Measurements from ENCODE around the gene PPIB. TPM values are rescaled to one million over a fixed set of nuclear protein-coding genes. Genes with fewer than 3 reads are reported as not detected.

Gene PPIB
- polyA plus RNA-seq (ENCODE audit: insufficient read depth in 1 of 5, insufficient read length in 5 of 5, low replicate concordance in 1 of 5) = 100 to 1,000 TPM; 475 to 712 (median 538) TPM
- long read RNA-seq, donor 1, transcript PPIB-203 (3 exons, 1,208 nt) = minor isoform, 6 of 543 reads
- long read RNA-seq, donor 1, transcript PPIB-201 (5 exons, 1,081 nt) = major isoform, 408 of 543 reads
- long read RNA-seq, donor 1, partial matches to known transcripts = 65 of 543 reads
- long read RNA-seq, donor 1, other reads (novel, unspliced or antisense) = 64 of 543 reads
- long read RNA-seq, donor 2, transcript PPIB-201 (5 exons, 1,081 nt) = major isoform, 242 of 272 reads
- long read RNA-seq, donor 2, partial matches to known transcripts = 5 of 272 reads
- long read RNA-seq, donor 2, other reads (novel, unspliced or antisense) = 23 of 272 reads
- long read RNA-seq, donor 3, transcript PPIB-201 (5 exons, 1,081 nt) = major isoform, 270 of 333 reads
- long read RNA-seq, donor 3, partial matches to known transcripts = 33 of 333 reads
- long read RNA-seq, donor 3, other reads (novel, unspliced or antisense) = 28 of 333 reads
- long read RNA-seq, donor 4, transcript PPIB-201 (5 exons, 1,081 nt) = major isoform, 159 of 207 reads
- long read RNA-seq, donor 4, partial matches to known transcripts = 34 of 207 reads
- long read RNA-seq, donor 4, other reads (novel, unspliced or antisense) = 13 of 207 reads
- long read RNA-seq, donor 5, transcript PPIB-203 (3 exons, 1,208 nt) = minor isoform, 6 of 499 reads
- long read RNA-seq, donor 5, transcript PPIB-201 (5 exons, 1,081 nt) = major isoform, 400 of 499 reads
- long read RNA-seq, donor 5, partial matches to known transcripts = 57 of 499 reads
- long read RNA-seq, donor 5, other reads (novel, unspliced or antisense) = 36 of 499 reads
- long read RNA-seq, donor 6, transcript PPIB-201 (5 exons, 1,081 nt) = major isoform, 427 of 514 reads
- long read RNA-seq, donor 6, partial matches to known transcripts = 36 of 514 reads
- long read RNA-seq, donor 6, other reads (novel, unspliced or antisense) = 47 of 514 reads
- long read RNA-seq, donor 7, transcript PPIB-201 (5 exons, 1,081 nt) = major isoform, 279 of 328 reads
- long read RNA-seq, donor 7, partial matches to known transcripts = 21 of 328 reads
- long read RNA-seq, donor 7, other reads (novel, unspliced or antisense) = 27 of 328 reads
- long read RNA-seq, donor 8, transcript PPIB-201 (5 exons, 1,081 nt) = major isoform, 128 of 159 reads
- long read RNA-seq, donor 8, partial matches to known transcripts = 16 of 159 reads
- long read RNA-seq, donor 8, other reads (novel, unspliced or antisense) = 15 of 159 reads

- peak; percentile 97 to 98 for DNase-seq
These were observed at the start of gene PPIB for GRCh38 chr15:64162869-64163658. PPIB (minus strand) TSS chr15:64163022; CDS start chr15:64162986, 36 bp downstream.

- no peak for DNase-seq
These were observed 48.9 kb upstream of the PPIB start for GRCh38 chr15:64211696-64212095.

GRCh38 chr15:64210371-64210770, 47.5 kb upstream of the PPIB start:
- no peak for DNase-seq

DNA sequence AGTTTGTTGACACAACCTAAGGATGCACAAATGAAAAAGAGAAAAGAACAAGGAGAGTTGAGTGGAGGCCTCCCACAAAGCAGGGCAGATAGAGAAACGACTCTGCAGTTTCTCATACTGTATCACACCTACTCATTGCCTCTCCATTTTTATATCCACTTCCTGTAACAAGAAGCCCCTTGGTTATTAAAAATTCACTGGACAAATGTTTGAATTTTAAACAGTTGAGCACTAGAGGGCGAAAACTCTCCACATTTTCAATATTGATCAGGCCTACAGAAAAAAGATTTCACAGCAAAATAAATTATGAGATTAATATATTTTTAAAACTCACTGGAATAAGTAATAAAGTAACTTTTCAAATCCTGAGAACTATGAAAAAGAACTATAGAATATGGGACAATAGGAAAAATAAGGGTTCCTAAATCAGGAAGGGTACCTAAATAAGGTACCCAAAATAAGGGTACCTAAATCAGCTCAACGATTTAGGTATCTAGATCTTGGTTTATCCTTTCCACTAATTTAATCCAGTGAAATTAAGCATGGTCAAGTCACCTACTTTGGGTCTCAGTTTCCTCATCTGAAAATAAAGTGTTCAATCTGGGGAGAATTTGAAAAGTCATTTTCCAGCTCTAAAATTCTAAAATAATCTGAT, 47.0 kb upstream of the PPIB start:
- peak in 1 of 2 donors; percentile 17 for DNase-seq

DNA sequence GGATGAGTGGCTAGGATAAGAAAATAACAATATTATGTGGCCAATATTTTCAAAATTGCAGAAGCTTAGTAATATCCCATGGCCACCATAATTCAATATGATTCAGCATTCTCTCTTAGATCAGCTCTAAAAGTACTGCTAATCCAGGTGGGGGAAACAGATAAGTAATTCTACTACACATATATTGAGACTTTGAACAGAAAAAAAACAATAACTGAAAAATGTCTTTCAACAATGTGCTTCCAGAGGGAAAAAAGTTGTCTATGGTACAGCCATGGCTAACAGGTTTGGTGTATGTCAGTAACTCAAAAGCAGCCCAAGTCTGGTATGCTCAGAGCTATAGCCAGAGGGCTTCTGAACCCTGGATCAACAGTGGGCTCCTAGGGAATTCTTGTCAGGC, 42.4 kb upstream of the PPIB start:
- DNase-seq = no peak

GRCh38 chr15:64197425-64197824, 34.6 kb upstream of the PPIB start:
- peak; percentile 18 to 24 for DNase-seq

- no peak for DNase-seq
These were observed 31.1 kb upstream of the PPIB start for GRCh38 chr15:64193971-64194370.

- no peak for DNase-seq
These were observed 29.4 kb upstream of the PPIB start for GRCh38 chr15:64191971-64192830.

GRCh38 chr15:64187396-64188191, 24.8 kb upstream of the PPIB start:
- DNase-seq = no peak

- no peak for DNase-seq
These were observed 22.5 kb upstream of the PPIB start for GRCh38 chr15:64185146-64185911.

DNA sequence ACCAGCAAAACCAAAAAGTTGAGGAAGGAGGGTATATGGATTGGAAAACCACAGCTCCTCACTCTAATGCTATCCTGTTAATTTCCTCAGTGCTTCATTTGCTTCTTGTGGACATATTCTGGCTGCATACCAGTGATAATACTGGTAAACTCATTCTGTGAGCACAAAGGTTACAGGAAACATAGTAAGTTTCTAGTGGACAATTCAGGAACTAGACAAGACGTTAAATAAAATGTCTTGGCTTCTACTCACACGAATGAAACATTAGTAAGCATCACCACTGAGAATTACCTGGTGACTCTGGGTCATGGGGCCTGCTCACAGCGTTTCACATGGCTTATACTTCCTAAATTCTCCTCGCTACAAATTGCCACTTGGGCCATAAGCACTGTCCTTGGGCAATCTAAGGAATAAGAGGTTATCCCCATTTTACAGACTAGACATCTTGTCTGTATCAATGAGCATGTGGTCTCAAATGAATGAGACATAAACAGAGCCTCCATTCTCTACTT, 20.1 kb upstream of the PPIB start:
- DNase-seq = no peak

GRCh38 chr15:64180235-64180824, 17.5 kb upstream of the PPIB start:
- no peak for DNase-seq

- DNase-seq = no peak
These were observed 3.5 kb upstream of the PPIB start for GRCh38 chr15:64166102-64166890.

GRCh38 chr15:64164436-64164835, 1.6 kb upstream of the PPIB start:
- DNase-seq = no peak

DNA sequence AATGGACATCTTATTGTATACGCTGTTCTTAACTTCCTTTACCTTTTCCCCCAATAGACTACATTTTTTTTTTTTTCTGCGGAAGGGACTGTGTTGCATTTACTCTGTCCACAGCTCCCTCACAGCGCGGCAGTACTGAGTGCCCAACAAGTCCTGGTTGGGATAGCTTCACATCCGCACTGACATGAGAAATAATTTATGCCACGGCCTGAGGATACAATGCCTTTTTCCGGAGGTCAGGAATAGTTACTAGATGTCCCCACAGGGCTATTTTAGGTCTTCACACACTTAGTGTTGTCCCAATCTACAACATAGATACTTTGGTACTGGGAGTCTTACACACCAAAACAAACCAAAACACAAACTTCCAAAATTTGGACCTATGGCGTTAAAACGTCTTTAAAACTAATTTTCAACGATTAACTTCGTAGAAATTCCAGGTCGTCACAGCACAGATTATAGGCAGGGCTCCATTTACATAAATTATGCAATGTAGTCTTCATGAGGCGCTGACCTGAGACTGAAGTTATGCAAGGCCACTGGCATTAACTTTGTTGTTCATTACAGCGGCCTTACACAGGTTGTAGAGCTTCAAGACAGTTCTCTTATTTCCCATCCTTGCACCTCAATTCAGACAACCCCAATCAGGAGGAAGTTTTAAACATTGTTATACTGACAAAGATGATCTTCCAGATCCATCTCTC, 989 bp upstream of the PPIB start:
- DNase-seq = no peak

GRCh38 chr15:64162478-64162868, 349 bp downstream of the PPIB start:
- DNase-seq = no peak

Measured in right lung (tissue), 10 donors.